Measurements from ENCODE around the gene KLRG1.

Gene KLRG1

GRCh38 chr12:9041321-9041720 is 52.0 kb downstream of the KLRG1 start:
- H3K27ac ChIP-seq (ENCODE audit: low read length): no peak overlapping the region
- H3K9ac ChIP-seq (ENCODE audit: low read length in 2 of 2): no peak overlapping the region

DNA sequence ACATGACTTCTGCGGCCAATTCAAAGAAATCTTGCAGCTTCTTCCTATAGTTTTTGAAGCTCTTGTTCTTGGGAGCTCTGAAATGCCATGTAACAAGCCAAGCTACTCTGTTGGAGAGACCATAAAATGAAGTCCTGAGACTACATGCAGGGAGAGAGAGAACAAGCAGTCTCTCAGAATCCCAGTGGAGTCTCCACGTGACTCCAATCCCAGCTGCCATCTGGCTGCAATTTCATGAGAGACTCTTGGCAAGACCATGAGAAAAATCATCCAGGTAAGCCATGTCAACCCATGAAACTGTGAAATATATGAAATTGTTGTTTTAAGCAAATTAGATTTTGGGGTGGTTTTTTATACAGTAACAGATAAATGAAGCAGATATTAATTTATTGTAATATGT is 54.4 kb downstream of the KLRG1 start:
- H3K36me3 ChIP-seq (ENCODE audit: control insufficient read depth in 2 of 2, insufficient read depth in 2 of 2, low read length in 2 of 2): no peaks in the 10 kb centered on the region
- H3K9ac ChIP-seq (ENCODE audit: low read length in 2 of 2): no peak overlapping the region
- H3K4me1 ChIP-seq (ENCODE audit: control insufficient read depth, insufficient read depth, low read length): no peaks in the 10 kb centered on the region
- H3K9me3 ChIP-seq (ENCODE audit: control insufficient read depth in 2 of 2, low read length in 2 of 2): no peaks in the 10 kb centered on the region
- H3K27ac ChIP-seq (ENCODE audit: low read length): no peak overlapping the region
- H3K27me3 ChIP-seq (ENCODE audit: control insufficient read depth in 1 of 2, insufficient read depth in 2 of 2, low read length in 2 of 2): no peaks in the 10 kb centered on the region
- no peak overlapping the region for H3K4me3 ChIP-seq (ENCODE audit: low read length in 2 of 2)

More at GRCh38 chr12:9041321-9041720, 52.0 kb downstream of the KLRG1 start:
- no peaks in the 10 kb centered on the region for H3K9me3 ChIP-seq (ENCODE audit: control insufficient read depth in 2 of 2, low read length in 2 of 2)
- H3K36me3 ChIP-seq (ENCODE audit: control insufficient read depth in 2 of 2, insufficient read depth in 2 of 2, low read length in 2 of 2): no peaks in the 10 kb centered on the region
- H3K4me3 ChIP-seq (ENCODE audit: low read length in 2 of 2): no peak overlapping the region
- H3K4me1 ChIP-seq (ENCODE audit: control insufficient read depth, insufficient read depth, low read length): no peaks in the 10 kb centered on the region
- H3K27me3 ChIP-seq (ENCODE audit: control insufficient read depth in 1 of 2, insufficient read depth in 2 of 2, low read length in 2 of 2): no peaks in the 10 kb centered on the region

DNA sequence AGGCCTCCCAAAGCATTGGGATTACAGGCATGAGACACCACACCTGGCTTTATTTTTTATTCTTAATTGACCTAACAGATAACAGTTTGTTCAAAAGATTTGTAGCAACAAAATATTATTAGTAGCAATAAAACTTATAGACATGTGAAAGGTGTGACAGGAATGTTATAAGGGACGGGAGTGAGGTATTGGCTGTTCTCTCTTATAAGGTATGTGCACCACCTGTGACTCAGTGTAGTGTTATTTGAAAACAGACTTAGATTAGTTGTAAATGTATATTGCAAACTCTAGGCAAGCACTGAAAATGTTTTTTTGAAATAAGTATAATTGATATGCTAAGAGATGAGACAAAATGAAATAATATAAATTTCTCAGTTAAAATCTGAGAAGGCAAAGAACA is 57.8 kb downstream of the KLRG1 start:
- Histone ChIP-seq H3K9me3 (ENCODE audit: control insufficient read depth in 2 of 2, low read length in 2 of 2) (no peaks in the 10 kb centered on the region), H3K9ac (ENCODE audit: low read length in 2 of 2) (no peak overlapping the region), H3K36me3 (ENCODE audit: control insufficient read depth in 2 of 2, insufficient read depth in 2 of 2, low read length in 2 of 2) (no peaks in the 10 kb centered on the region), H3K4me3 (ENCODE audit: low read length in 2 of 2) (no peak overlapping the region), H3K27ac (ENCODE audit: low read length) (no peak overlapping the region), H3K27me3 (ENCODE audit: control insufficient read depth in 1 of 2, insufficient read depth in 2 of 2, low read length in 2 of 2) (no peaks in the 10 kb centered on the region), H3K4me1 (ENCODE audit: control insufficient read depth, insufficient read depth, low read length) (no peaks in the 10 kb centered on the region)

DNA sequence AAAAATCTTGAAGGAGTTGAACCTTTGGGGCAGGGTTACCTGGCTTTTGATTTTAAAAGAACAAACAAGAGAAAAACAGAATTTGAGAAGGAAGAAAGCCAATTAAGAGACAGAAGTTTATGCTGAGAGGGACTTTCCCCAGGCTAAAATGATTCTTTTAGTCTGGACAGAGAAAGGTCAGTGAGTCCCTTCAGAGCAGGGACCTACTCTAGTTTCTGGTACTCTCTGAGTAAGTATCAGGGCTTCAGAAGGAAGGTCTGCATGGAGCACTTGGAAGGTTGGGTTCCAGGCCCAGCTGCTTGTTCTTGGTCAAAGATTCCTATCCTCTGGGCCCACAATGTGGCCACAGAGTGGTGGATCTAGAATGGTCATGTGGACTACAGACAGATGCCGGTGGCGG is 59.6 kb downstream of the KLRG1 start:
- H3K27me3 ChIP-seq (ENCODE audit: control insufficient read depth in 1 of 2, insufficient read depth in 2 of 2, low read length in 2 of 2): no peaks in the 10 kb centered on the region
- no peak overlapping the region for H3K9ac ChIP-seq (ENCODE audit: low read length in 2 of 2)
- H3K36me3 ChIP-seq (ENCODE audit: control insufficient read depth in 2 of 2, insufficient read depth in 2 of 2, low read length in 2 of 2): no peaks in the 10 kb centered on the region
- no peaks in the 10 kb centered on the region for H3K4me1 ChIP-seq (ENCODE audit: control insufficient read depth, insufficient read depth, low read length)
- no peaks in the 10 kb centered on the region for H3K9me3 ChIP-seq (ENCODE audit: control insufficient read depth in 2 of 2, low read length in 2 of 2)
- H3K4me3 ChIP-seq (ENCODE audit: low read length in 2 of 2): no peak overlapping the region
- H3K27ac ChIP-seq (ENCODE audit: low read length): no peak overlapping the region

GRCh38 chr12:9049520-9050133 is 60.3 kb downstream of the KLRG1 start:
- no peak overlapping the region for H3K4me3 ChIP-seq (ENCODE audit: low read length in 2 of 2)
- no peaks in the 10 kb centered on the region for H3K36me3 ChIP-seq (ENCODE audit: control insufficient read depth in 2 of 2, insufficient read depth in 2 of 2, low read length in 2 of 2)
- H3K27me3 ChIP-seq (ENCODE audit: control insufficient read depth in 1 of 2, insufficient read depth in 2 of 2, low read length in 2 of 2): no peaks in the 10 kb centered on the region
- no peak overlapping the region for H3K9ac ChIP-seq (ENCODE audit: low read length in 2 of 2)
- no peaks in the 10 kb centered on the region for H3K4me1 ChIP-seq (ENCODE audit: control insufficient read depth, insufficient read depth, low read length)
- H3K9me3 ChIP-seq (ENCODE audit: control insufficient read depth in 2 of 2, low read length in 2 of 2): no peaks in the 10 kb centered on the region
- H3K27ac ChIP-seq (ENCODE audit: low read length): no peak overlapping the region

DNA sequence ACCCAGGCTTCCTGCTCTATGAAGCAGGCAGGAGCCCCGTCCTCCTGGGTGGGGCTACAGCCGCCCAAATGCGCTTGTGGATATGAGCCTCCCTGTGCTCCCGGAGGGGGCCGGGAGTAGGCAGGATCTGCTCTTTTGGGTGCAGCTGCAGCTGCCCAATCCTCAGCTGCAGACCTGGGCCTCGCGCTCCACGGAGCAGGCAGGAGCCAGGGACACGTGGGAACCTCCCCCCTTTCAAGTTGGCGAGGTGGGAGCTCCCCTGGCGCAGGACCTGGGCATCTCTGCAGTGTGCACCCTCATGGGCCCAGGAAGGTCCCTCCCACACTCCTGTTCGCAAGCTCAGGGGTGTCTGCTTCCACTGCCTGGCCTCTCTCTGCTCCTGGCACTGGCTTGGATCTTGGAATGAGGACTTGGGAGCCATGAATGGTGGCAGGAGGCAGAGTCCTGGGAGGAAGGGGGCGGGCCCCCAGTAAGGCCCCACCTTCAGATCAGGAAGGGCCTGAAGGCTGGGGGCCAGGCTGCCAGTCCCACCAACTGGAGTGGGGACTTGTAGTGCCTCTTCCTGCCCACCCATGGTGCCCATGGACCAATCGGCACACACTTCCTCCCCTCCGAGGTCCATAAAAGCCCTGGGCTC is 61.3 kb downstream of the KLRG1 start:
- H3K36me3 ChIP-seq (ENCODE audit: control insufficient read depth in 2 of 2, insufficient read depth in 2 of 2, low read length in 2 of 2): no peaks in the 10 kb centered on the region

DNA sequence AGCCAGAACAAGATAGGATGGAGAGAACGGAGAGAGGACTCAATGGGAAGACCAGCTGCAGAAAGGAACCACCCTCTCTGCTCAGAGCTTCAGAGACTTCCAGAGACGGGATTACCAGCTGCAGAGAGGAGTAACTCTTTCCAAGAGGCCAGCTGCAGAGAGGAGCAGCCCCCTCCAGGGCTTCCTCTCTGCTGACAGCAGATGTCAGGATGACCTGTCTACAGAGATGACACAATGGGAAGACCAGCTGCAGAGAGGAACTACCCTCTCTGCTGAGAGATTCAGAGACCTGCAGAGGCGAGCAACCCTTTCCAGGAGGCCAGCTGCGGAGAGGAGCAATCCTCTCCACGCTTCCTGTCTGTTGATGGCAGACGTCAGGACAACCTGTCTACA is 61.8 kb downstream of the KLRG1 start:
- H3K9ac ChIP-seq (ENCODE audit: low read length in 2 of 2): no peak overlapping the region
- no peaks in the 10 kb centered on the region for H3K36me3 ChIP-seq (ENCODE audit: control insufficient read depth in 2 of 2, insufficient read depth in 2 of 2, low read length in 2 of 2)
- no peak overlapping the region for H3K27ac ChIP-seq (ENCODE audit: low read length)
- no peaks in the 10 kb centered on the region for H3K27me3 ChIP-seq (ENCODE audit: control insufficient read depth in 1 of 2, insufficient read depth in 2 of 2, low read length in 2 of 2)
- no peaks in the 10 kb centered on the region for H3K4me1 ChIP-seq (ENCODE audit: control insufficient read depth, insufficient read depth, low read length)
- H3K9me3 ChIP-seq (ENCODE audit: control insufficient read depth in 2 of 2, low read length in 2 of 2): no peaks in the 10 kb centered on the region
- no peak overlapping the region for H3K4me3 ChIP-seq (ENCODE audit: low read length in 2 of 2)

More for the DNA sequence above, 61.3 kb downstream of the KLRG1 start:
- no peak overlapping the region for H3K4me3 ChIP-seq (ENCODE audit: low read length in 2 of 2)
- no peak overlapping the region for H3K9ac ChIP-seq (ENCODE audit: low read length in 2 of 2)
- no peaks in the 10 kb centered on the region for H3K4me1 ChIP-seq (ENCODE audit: control insufficient read depth, insufficient read depth, low read length)
- no peaks in the 10 kb centered on the region for H3K9me3 ChIP-seq (ENCODE audit: control insufficient read depth in 2 of 2, low read length in 2 of 2)
- H3K27ac ChIP-seq (ENCODE audit: low read length): no peak overlapping the region
- no peaks in the 10 kb centered on the region for H3K27me3 ChIP-seq (ENCODE audit: control insufficient read depth in 1 of 2, insufficient read depth in 2 of 2, low read length in 2 of 2)

- Histone ChIP-seq H3K4me1 (ENCODE audit: control insufficient read depth, insufficient read depth, low read length) (no peaks in the 10 kb centered on the region), H3K27me3 (ENCODE audit: control insufficient read depth in 1 of 2, insufficient read depth in 2 of 2, low read length in 2 of 2) (no peaks in the 10 kb centered on the region)
Measured at GRCh38 chr12:9052610-9053009, 63.3 kb downstream of the KLRG1 start.

More at GRCh38 chr12:9052610-9053009, 63.3 kb downstream of the KLRG1 start:
- Histone ChIP-seq H3K36me3 (ENCODE audit: control insufficient read depth in 2 of 2, insufficient read depth in 2 of 2, low read length in 2 of 2) (no peaks in the 10 kb centered on the region), H3K27ac (ENCODE audit: low read length) (no peak overlapping the region), H3K4me3 (ENCODE audit: low read length in 2 of 2) (no peak overlapping the region), H3K9me3 (ENCODE audit: control insufficient read depth in 2 of 2, low read length in 2 of 2) (no peaks in the 10 kb centered on the region), H3K9ac (ENCODE audit: low read length in 2 of 2) (no peak overlapping the region)

All from stomach smooth muscle (tissue), 2 donors.